Measurements from ENCODE around the gene MEX3C.

MEX3C gene

DNA sequence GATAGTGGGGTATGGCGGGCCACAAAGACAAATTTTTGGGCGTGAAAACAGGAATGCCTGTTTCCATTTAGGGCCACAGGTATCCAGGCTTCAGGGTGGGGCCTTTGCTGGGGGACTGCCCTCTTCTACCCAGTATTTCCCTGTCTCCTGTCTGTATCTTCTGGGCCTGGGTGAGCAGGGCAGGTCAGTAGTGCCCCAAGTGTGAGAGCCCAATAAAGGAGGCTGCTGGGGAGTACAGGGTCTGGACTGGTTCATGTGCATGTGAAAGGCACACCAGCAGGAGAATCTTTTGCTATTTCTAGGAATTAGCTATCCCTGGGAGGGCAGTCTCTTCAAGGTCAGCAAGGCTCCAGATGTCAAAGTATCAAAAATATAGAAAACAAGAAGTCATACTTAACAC lies 71.5 kb downstream of the MEX3C start:
- no peak overlapping the region for H3K9ac ChIP-seq
- no peaks in the 10 kb centered on the region for H3K4me1 ChIP-seq
- TF ChIP-seq Cebpa-rat (IDR thresholded peaks at IDR 0.05) = no peak
- H4K20me1 ChIP-seq = no peaks in the 10 kb centered on the region
- H3K4me3 ChIP-seq = no peak overlapping the region
- no peak overlapping the region for H3K4me2 ChIP-seq
- H3K36me3 ChIP-seq = no peaks in the 10 kb centered on the region
- H3K9me3 ChIP-seq = peaks cover 22% of the 10 kb centered on the region
- no peak overlapping the region for H3K27ac ChIP-seq
- H3K27me3 ChIP-seq = no peaks in the 10 kb centered on the region
